SH-SY5Y (cell line): ENCODE results near the gene TARP.

Source experiments
- GATA2 ChIP-seq: IDR thresholded peaks from 2 replicates; pipeline ENCODE4 v1.6.1; 2011; ENCODE audit warnings: mild to moderate bottlenecking, low read depth, low read length
- GATA3 ChIP-seq: IDR thresholded peaks from 2 replicates; pipeline ENCODE4 v1.6.1; 2011; ENCODE audit warnings: low read depth, mild to moderate bottlenecking, low read length, moderate library complexity

TARP gene

GRCh38 chr7:38283809-38284208, 10.4 kb upstream of the TARP start:
- TF ChIP-seq GATA3: no peak
- no peak for TF ChIP-seq GATA2

- no peak for TF ChIP-seq GATA3
- TF ChIP-seq GATA2: no peak
These were observed 9.7 kb upstream of the TARP start for GRCh38 chr7:38283107-38283506.

GRCh38 chr7:38282081-38282480, 8.6 kb upstream of the TARP start:
- no peak for TF ChIP-seq GATA3
- TF ChIP-seq GATA2: no peak

GRCh38 chr7:38281266-38281665, 7.8 kb upstream of the TARP start:
- TF ChIP-seq GATA3 (no peak), GATA2 (no peak)

- TF ChIP-seq GATA3 (no peak), GATA2 (no peak)
These were observed 7.3 kb upstream of the TARP start for GRCh38 chr7:38280707-38281106.

GRCh38 chr7:38280000-38280399, 6.6 kb upstream of the TARP start:
- TF ChIP-seq GATA2 (no peak), GATA3 (no peak)

GRCh38 chr7:38276096-38276877, 2.9 kb upstream of the TARP start:
- TF ChIP-seq GATA2: no peak
- TF ChIP-seq GATA3: no peak

- TF ChIP-seq GATA2 (no peak), GATA3 (no peak)
These were observed 1.6 kb upstream of the TARP start for GRCh38 chr7:38274927-38275620.

GRCh38 chr7:38274486-38274885, 1.1 kb upstream of the TARP start:
- TF ChIP-seq GATA3 (no peak), GATA2 (no peak)

GRCh38 chr7:38262545-38262944, 10.9 kb downstream of the TARP start:
- TF ChIP-seq GATA2 (no peak), GATA3 (no peak)

GRCh38 chr7:38257350-38257677, 16.1 kb downstream of the TARP start:
- TF ChIP-seq GATA2: no peak
- TF ChIP-seq GATA3: no peak

GRCh38 chr7:38248069-38248567, 25.3 kb downstream of the TARP start:
- TF ChIP-seq GATA3 (no peak), GATA2 (no peak)

- TF ChIP-seq GATA2 (no peak), GATA3 (no peak)
These were observed 27.9 kb downstream of the TARP start for GRCh38 chr7:38245409-38245977.

- TF ChIP-seq GATA3 (no peak), GATA2 (no peak)
These were observed 28.9 kb downstream of the TARP start for GRCh38 chr7:38244516-38244915.

GRCh38 chr7:38242814-38243213, 30.6 kb downstream of the TARP start:
- TF ChIP-seq GATA2 (no peak), GATA3 (no peak)
